A549 treated with AZD9567 at 1 μM for 4 hours (cell line): ENCODE measurements around the gene SPARCL1. TPM values are rescaled to one million over a fixed set of nuclear protein-coding genes. Genes with fewer than 3 reads are reported as not detected.

ENCODE experiments used
- total RNA-seq: library from RNA; stranded (reverse); fragments of 200-300 nt; extraction: Qiagen RNA extraction; gene quantifications from 5 replicates; pipeline ENCODE4 v1.2.3, GENCODE V29; 2022; ENCODE audit not compliant: insufficient read depth

SPARCL1 gene
- not detected in 5 replicates for total RNA-seq

GRCh38 chr4:87529187-87529586, at the start of gene SPARCL1:
TSS of gene SPARCL1 (minus strand) at chr4:87529376. CDS start at chr4:87499574, 29,802 bp downstream.

Other genes with a start within 250 kb of the SPARCL1 start
- 0.06 to 0.09 TPM (median 0.07 TPM) in 3 of 5 replicates, not detected in the others for gene HSD17B13, start 206.5 kb downstream of the SPARCL1 start, total RNA-seq
- 43.1 to 51.0 TPM (median 49.6 TPM) in 5 replicates for gene HSD17B11, start 138.2 kb downstream of the SPARCL1 start, total RNA-seq
- gene NUDT9, start 106.8 kb downstream of the SPARCL1 start, total RNA-seq: 23.7 to 46.4 TPM (median 24.6 TPM) in 5 replicates
- not detected in 5 replicates for gene DSPP, start 79.2 kb upstream of the SPARCL1 start, total RNA-seq
- 0.05 TPM in 1 of 5 replicates, not detected in the others for gene DMP1, start 120.9 kb upstream of the SPARCL1 start, total RNA-seq